Measurements from ENCODE around the gene ADD2.

GRCh38 chr2:70705160-70705850 is 62.7 kb downstream of the ADD2 start:
- TF ChIP-seq CTCF (IDR thresholded peaks at IDR 0.05): no peak
- TF ChIP-seq EZH2phosphoT487 (IDR thresholded peaks at IDR 0.05): no peak

All from neural progenitor cell (in vitro differentiated cells).